SHP77 treated with DMSO at 0.1 percent for 48 hours (cell line): ENCODE results near the gene XPNPEP2.

Experiments
- DNase-seq: peaks from one replicate; lab custom pipeline; 2025; lab: John Stamatoyannopoulos, UW

The XPNPEP2 gene

GRCh38 chrX:129800186-129800585 lies 61.4 kb downstream of the XPNPEP2 start:
- DNase-seq = no peak

- DNase-seq = no peak
Observed at GRCh38 chrX:129802863-129803262, 64.1 kb downstream of the XPNPEP2 start.

GRCh38 chrX:129804806-129805205 lies 66.0 kb downstream of the XPNPEP2 start:
- DNase-seq = no peak

DNA sequence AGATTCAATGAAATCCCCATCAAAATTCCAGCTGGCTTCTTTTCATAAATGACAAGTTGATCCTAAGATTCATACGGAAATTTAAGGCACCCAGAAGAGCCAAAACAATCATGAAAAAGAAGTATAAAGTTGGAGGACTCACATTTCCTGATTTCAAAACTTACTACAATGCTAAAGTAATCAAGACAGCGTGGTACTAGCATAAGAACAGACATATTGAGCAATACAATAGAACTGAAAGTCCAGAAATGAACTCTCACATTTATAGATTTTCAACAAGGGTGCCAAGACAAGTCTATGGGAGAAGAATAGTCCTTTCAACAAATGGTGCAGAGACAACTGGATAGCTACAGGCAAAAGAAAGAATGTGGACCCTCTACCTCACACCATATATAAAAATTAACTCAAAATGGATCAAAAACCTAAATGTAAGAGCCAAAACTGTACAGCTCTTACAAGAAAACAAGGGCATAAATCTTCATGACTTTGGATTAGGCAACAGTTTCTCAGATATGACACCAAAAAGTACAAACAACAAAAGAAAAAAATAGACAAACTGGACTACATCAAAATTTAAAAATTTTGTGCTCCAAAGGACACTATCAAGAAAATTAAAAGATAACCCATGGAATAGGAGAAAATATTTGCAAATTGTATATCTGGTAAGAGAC lies 69.5 kb downstream of the XPNPEP2 start:
- no peak for DNase-seq

- no peak for DNase-seq
Observed at GRCh38 chrX:129808829-129809796, 70.3 kb downstream of the XPNPEP2 start.

GRCh38 chrX:129813662-129814368 lies 75.0 kb downstream of the XPNPEP2 start:
- no peak for DNase-seq

- DNase-seq = no peak
Observed at GRCh38 chrX:129818123-129818522, 79.3 kb downstream of the XPNPEP2 start.
